B cell (primary cell): ENCODE measurements around the gene HSF4.

Experiments
- EZH2 ChIP-seq: IDR thresholded peaks from 2 replicates; pipeline ENCODE4 v1.6.1; 2012; ENCODE audit warnings: borderline replicate concordance, low read depth, mild to moderate bottlenecking, moderate library complexity, low read length; ENCODE audit not compliant: insufficient read depth, poor library complexity, severe bottlenecking
- TF ChIP-seq, protein P1 (sequence below): fragments of 200-600 bp; IDR thresholded peaks from one replicate; pipeline ENCODE4 v1.8.0; 2022; ENCODE audit warnings: antibody characterized with exemption, mild to moderate bottlenecking

DNA sequence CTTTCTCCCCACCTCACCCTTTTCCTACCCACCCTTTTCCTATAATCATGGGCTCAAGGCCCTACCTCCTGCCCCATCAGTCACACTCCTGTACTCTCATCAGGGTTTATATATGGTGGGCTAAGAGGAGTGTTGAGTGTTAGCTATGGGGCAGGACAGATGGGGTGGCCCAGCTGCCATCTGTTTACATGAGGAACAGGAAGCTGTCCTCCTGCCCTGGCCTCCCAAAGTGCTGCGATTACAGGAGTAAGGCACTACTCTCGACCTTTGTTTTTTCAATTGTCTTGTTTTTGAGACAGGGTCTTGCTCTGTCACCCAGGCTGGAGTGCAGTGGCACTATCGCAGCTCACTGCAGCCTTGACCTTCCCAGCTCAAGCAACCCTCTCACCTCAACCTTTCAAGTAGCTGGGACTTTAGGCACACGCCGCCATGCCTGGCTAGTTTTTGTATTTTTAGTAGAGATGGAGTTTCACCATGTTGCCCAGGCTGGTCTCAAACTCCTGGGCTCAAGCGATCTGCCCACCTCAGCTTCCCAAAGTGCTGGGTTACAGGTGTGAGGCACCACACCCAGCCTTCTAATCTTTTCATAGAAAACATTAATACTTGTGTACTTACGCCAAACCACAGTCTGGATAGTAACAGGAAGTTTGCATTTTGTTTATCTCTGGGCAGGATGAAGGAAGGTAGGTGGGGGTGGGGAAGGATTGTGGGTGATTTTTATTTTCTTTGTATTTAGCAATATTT is 6.5 kb upstream of the HSF4 start:
- no peak for TF ChIP-seq EZH2
- TF ChIP-seq, protein P1, sequence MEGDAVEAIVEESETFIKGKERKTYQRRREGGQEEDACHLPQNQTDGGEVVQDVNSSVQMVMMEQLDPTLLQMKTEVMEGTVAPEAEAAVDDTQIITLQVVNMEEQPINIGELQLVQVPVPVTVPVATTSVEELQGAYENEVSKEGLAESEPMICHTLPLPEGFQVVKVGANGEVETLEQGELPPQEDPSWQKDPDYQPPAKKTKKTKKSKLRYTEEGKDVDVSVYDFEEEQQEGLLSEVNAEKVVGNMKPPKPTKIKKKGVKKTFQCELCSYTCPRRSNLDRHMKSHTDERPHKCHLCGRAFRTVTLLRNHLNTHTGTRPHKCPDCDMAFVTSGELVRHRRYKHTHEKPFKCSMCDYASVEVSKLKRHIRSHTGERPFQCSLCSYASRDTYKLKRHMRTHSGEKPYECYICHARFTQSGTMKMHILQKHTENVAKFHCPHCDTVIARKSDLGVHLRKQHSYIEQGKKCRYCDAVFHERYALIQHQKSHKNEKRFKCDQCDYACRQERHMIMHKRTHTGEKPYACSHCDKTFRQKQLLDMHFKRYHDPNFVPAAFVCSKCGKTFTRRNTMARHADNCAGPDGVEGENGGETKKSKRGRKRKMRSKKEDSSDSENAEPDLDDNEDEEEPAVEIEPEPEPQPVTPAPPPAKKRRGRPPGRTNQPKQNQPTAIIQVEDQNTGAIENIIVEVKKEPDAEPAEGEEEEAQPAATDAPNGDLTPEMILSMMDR, result no peak
